GM20000 (cell line): ENCODE data around the gene ZCCHC17.
"Not testable (repeated sequence)": the region's sequence is repeated elsewhere in the genome, so short reads cannot be mapped to it uniquely, and the experiment has no call there.

Experiments
- DNase-seq: peaks from one replicate; pipeline ENCODE4 v3.0.0; 2012; ENCODE audit warnings: low spot score
- TF ChIP-seq, protein P1 (sequence below): IDR thresholded peaks from 2 replicates; pipeline ENCODE4 v1.5.1; 2012; ENCODE audit warnings: mild to moderate bottlenecking, control low read depth; ENCODE audit errors: extremely low read depth, missing control alignments

Gene ZCCHC17

GRCh38 chr1:31382379-31382989 lies 85.7 kb downstream of the ZCCHC17 start:
- TF ChIP-seq, protein P1, sequence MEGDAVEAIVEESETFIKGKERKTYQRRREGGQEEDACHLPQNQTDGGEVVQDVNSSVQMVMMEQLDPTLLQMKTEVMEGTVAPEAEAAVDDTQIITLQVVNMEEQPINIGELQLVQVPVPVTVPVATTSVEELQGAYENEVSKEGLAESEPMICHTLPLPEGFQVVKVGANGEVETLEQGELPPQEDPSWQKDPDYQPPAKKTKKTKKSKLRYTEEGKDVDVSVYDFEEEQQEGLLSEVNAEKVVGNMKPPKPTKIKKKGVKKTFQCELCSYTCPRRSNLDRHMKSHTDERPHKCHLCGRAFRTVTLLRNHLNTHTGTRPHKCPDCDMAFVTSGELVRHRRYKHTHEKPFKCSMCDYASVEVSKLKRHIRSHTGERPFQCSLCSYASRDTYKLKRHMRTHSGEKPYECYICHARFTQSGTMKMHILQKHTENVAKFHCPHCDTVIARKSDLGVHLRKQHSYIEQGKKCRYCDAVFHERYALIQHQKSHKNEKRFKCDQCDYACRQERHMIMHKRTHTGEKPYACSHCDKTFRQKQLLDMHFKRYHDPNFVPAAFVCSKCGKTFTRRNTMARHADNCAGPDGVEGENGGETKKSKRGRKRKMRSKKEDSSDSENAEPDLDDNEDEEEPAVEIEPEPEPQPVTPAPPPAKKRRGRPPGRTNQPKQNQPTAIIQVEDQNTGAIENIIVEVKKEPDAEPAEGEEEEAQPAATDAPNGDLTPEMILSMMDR, result no peak
- DNase-seq, result no peak

DNA sequence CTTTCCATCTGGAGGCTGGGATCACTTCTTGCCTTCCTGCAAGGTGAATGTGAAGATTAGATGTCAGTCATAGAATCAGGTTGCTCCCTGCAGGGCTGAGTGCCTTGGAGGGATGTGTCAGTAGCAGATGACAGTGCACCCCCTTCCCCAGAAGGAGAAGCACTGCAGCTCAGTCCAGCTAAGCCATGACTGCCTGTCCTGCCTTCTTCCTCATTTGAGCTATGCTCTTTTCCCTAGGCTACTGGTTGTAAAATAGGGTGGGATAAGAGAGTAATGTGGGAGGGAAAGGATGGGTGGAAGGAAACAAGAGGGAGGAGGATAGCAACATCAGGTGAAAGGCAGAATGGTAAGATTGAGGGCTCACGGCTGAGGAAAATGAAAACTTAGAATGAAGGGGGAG lies 87.1 kb downstream of the ZCCHC17 start:
- TF ChIP-seq, protein P1, result no peak
- no peak for DNase-seq

GRCh38 chr1:31386576-31387243 lies 89.9 kb downstream of the ZCCHC17 start:
- not testable (repeated sequence) for DNase-seq

DNA sequence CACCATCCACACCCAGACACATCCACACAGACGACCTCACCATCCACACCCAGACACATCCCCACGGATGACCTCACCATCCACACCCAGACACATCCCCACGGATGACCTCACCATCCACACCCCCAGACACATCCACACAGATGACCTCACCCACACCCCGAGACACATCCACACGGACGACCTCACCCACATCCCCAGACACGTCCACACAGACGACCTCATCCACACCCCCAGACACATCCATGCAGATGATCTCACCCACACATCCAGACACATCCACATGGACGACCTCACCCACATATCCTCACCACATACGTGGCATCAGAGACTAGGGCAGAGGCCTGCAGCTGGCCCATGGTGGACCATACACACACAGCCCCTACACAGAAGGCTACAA lies 90.8 kb downstream of the ZCCHC17 start:
- TF ChIP-seq, protein P1, result no peak
- no peak for DNase-seq

DNA sequence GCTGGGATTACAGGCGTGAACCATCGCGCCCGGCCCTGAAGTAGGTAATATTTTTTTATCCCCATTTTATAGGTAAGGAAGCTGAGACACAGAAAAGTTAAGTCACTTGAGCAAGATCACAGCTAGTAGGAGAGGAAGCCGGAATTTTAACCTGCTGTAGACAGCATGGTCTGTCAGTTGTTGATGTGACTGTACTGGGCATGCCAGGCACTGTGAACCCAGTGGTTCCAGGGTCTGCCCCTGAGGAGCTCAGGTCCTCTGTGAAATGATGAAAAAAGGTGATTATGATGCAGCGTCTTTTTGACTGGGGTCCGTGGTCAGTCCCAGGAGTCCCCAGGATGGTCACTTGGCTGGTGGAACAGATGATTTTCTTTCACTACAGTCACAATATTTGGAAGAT lies 92.8 kb downstream of the ZCCHC17 start:
- TF ChIP-seq, protein P1, result no peak

DNA sequence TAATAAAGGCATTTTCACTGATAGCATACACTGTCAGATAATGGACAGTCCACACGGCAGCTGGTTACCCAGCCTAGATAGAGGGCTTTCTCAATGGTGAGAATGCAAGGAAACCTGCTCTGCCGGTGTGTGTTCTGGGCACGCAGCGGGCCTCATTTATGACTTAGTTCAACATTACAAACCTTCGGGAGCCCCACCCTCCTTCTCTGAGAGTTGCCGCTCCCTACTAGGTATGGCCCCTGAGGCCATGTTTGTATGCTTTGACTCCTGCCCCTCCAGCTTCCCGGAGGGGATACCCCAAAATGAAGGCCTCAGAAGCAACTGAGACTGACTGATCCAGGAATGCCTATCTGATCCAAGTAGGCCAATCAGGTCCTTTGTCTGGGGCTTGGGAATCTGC lies 93.2 kb downstream of the ZCCHC17 start:
- DNase-seq, result no peak
- TF ChIP-seq, protein P1, result no peak

More for the DNA sequence above, 92.8 kb downstream of the ZCCHC17 start:
- no peak for DNase-seq

- TF ChIP-seq, protein P1, result no peak
- DNase-seq, result no peak
These were observed 96.6 kb downstream of the ZCCHC17 start for GRCh38 chr1:31393463-31393862.
